HCT116 (cell line): Measurements from ENCODE around the gene CEP19. TPM values are rescaled to one million over a fixed set of nuclear protein-coding genes. Genes with fewer than 3 reads are reported as not detected.
A peak's percentile ranks its signal among the peaks of the same experiment; 100 is the strongest.
"Not testable (repeated sequence)": the region's sequence is repeated elsewhere in the genome, so short reads cannot be mapped to it uniquely, and the experiment has no call there.

Experiments used
- ATAC-seq: fragments of 200-7000 bp; cut with Tn5 transposase; 2 replicates; pipeline ENCODE4 v1.9.1; 2020; ENCODE audit warnings: mild to moderate bottlenecking, moderate library complexity
- BruUV-seq: library from RNA; stranded (reverse); fragments of 400-500 nt; replicated peaks from 2 replicates; lab custom pipeline; 2021; lab: Mats Ljungman, UMichigan
- CTCF ChIA-PET: fragments of 300-600 bp; sonication (Branson Sonifier 250); formaldehyde crosslinking; loops from one replicate; lab custom pipeline; 2021; ENCODE audit warnings: antibody characterized with exemption; lab: Charles Lee
- POLR2A ChIA-PET: fragments of 300-600, 350-600 bp; sonication (Branson Sonifier 250); formaldehyde crosslinking; loops from one replicate; lab custom pipeline; 2021; ENCODE audit warnings: antibody characterized with exemption; lab: Charles Lee
- RAD21 ChIA-PET, 2 experiments: fragments of 300-600 bp; sonication (Branson Sonifier 250); formaldehyde crosslinking; loops; one replicate each; lab custom pipeline; 2023; ENCODE audit warnings: low total read pairs in 2 of 2; ENCODE audit not compliant: uncharacterized antibody in 2 of 2, unreplicated experiment in 2 of 2, low non-redundant PET in 1 of 2; lab: Charles Lee
- DNase-seq: peaks from one replicate; pipeline ENCODE4 v3.0.0-alpha.2; 2010; ENCODE audit warnings: low read depth, low spot score
- H2AFZ ChIP-seq: fragments of 200-600 bp; shearing (Covaris generic), sonication (generic); 2 replicates; pipeline ENCODE4 v1.6.1; 2017; ENCODE audit warnings: low read depth, mixed run types, mixed read lengths, antibody characterized with exemption, low read length; ENCODE audit not compliant: poor library complexity, severe bottlenecking
- H3K27ac ChIP-seq: 2 replicates; pipeline ENCODE4 v1.5.1; 2012; ENCODE audit warnings: low read depth, low read length
- H3K27me3 ChIP-seq: fragments of 200-600 bp; sonication (generic); 2 replicates; pipeline ENCODE4 v1.6.1; 2016; ENCODE audit warnings: mixed run types, low read length, mixed read lengths; ENCODE audit not compliant: insufficient read depth
- H3K36me3 ChIP-seq, 2 experiments: fragments of 200-500 bp in 1 of 2; fragments of 200-600 bp in 1 of 2; sonication (Bioruptor generic) in 1 of 2; sonication (generic) in 1 of 2; 2 replicates each; pipeline versions ENCODE4 v1.5.1 to v1.6.1; 2014 to 2016; ENCODE audit warnings: low read length in 2 of 2, inconsistent platforms in 1 of 2, mixed read lengths in 1 of 2, mixed run types in 1 of 2; ENCODE audit not compliant: insufficient read depth in 2 of 2, control insufficient read depth in 1 of 2
- H3K4me1 ChIP-seq, 2 experiments: fragments of 200-600 bp in 1 of 2; sonication (generic) in 1 of 2; 2 replicates each; pipeline versions ENCODE4 v1.5.1 to v1.6.1; 2012 to 2017; ENCODE audit warnings: low read length in 2 of 2, inconsistent platforms in 1 of 2, mild to moderate bottlenecking in 1 of 2, mixed read lengths in 1 of 2, mixed run types in 1 of 2, moderate library complexity in 1 of 2; ENCODE audit not compliant: insufficient read depth in 2 of 2, control insufficient read depth in 1 of 2
- H3K4me2 ChIP-seq: fragments of 200-600 bp; sonication (generic); 2 replicates; pipeline ENCODE4 v1.6.1; 2017; ENCODE audit warnings: mixed run types, low read length, mixed read lengths
- H3K4me3 ChIP-seq, 2 experiments: fragments of 200-600 bp in 1 of 2; sonication (generic) in 1 of 2; replicated peaks in 1 of 2; 2 replicates each; pipeline ENCODE4 v1.5.1; 2011 to 2016; ENCODE audit warnings: low read length in 2 of 2, control low read depth in 1 of 2, low read depth in 1 of 2, mild to moderate bottlenecking in 1 of 2, mixed read lengths in 1 of 2, mixed run types in 1 of 2
- H3K79me2 ChIP-seq: fragments of 200-600 bp; sonication (generic); 2 replicates; pipeline ENCODE4 v1.6.1; 2017; ENCODE audit warnings: mild to moderate bottlenecking, mixed run types, low read length, moderate library complexity, mixed read lengths; ENCODE audit not compliant: insufficient read depth
- H3K9ac ChIP-seq: fragments of 200-600 bp; sonication (generic); 2 replicates; pipeline ENCODE4 v1.6.1; 2016; ENCODE audit warnings: low read length, mixed read lengths
- H3K9me2 ChIP-seq: fragments of 200-600 bp; sonication (generic), shearing (Covaris generic); 2 replicates; pipeline ENCODE4 v1.6.1; 2017; ENCODE audit warnings: mixed run types, mild to moderate bottlenecking, moderate library complexity; ENCODE audit not compliant: insufficient read depth
- H3K9me3 ChIP-seq, 2 experiments: fragments of 200-500 bp in 1 of 2; fragments of 200-600 bp in 1 of 2; sonication (Bioruptor generic) in 1 of 2; sonication (generic) in 1 of 2; 2 replicates each; pipeline ENCODE4 v1.6.1; 2014 to 2017; ENCODE audit warnings: low read length in 2 of 2, mixed read lengths in 2 of 2, inconsistent platforms in 1 of 2, low read depth in 1 of 2, mild to moderate bottlenecking in 1 of 2, mixed run types in 1 of 2, moderate library complexity in 1 of 2; ENCODE audit not compliant: control insufficient read depth in 1 of 2, insufficient read depth in 1 of 2
- H4K20me1 ChIP-seq: fragments of 200-600 bp; sonication (generic), shearing (Covaris generic); 2 replicates; pipeline ENCODE4 v1.6.1; 2017; ENCODE audit warnings: mixed run types, mild to moderate bottlenecking, moderate library complexity; ENCODE audit not compliant: insufficient read depth
- EZH2 ChIP-seq: fragments of 200-600 bp; sonication (generic); IDR thresholded peaks from 2 replicates; pipeline ENCODE4 v1.6.1; 2017; ENCODE audit warnings: antibody characterized with exemption, mixed run types
- FOSL1 ChIP-seq: IDR thresholded peaks from 2 replicates; pipeline ENCODE4 v1.6.1; 2012; ENCODE audit warnings: low read depth
- JUND ChIP-seq: IDR thresholded peaks from 2 replicates; pipeline ENCODE4 v1.6.1; 2012
- MAX ChIP-seq: IDR thresholded peaks from 2 replicates; pipeline ENCODE4 v1.6.1; 2012
- POLR2AphosphoS5 ChIP-seq: IDR thresholded peaks from 2 replicates; pipeline ENCODE4 v1.6.1; 2011; ENCODE audit warnings: mild to moderate bottlenecking, low read depth, low read length, moderate library complexity
- TCF7L2 ChIP-seq: IDR thresholded peaks from 2 replicates; pipeline ENCODE4 v1.7.0; 2011; ENCODE audit warnings: borderline replicate concordance, inconsistent platforms; ENCODE audit not compliant: insufficient read depth, insufficient read length; ENCODE audit errors: extremely low read depth
- intact Hi-C: fragments of 100-400 bp; cut with micrococcal nuclease; formaldehyde crosslinking; loops from 2 replicates; pipeline ENCODE4 v1.10.0; 2022
- total RNA-seq: library from RNA; stranded (reverse); gene quantifications from one replicate; pipeline ENCODE4 v1.2.1, GENCODE V29; 2021; ENCODE audit not compliant: unreplicated experiment

CEP19 gene
- total RNA-seq, 1 experiment from 2014 or later: 2.7 TPM

GRCh38 chr3:196726788-196727675, 15.0 kb upstream of the CEP19 start:
- intact Hi-C loops: no loop called here
- no peaks in the 10 kb centered on the region for H3K9me2 ChIP-seq
- ChIA-PET POLR2A (no interaction called here), RAD21 (no interaction called here), CTCF (no interaction called here)
- peak overlapping the region; percentile 30; the same call in 1 of the 2 replicates for H3K4me2 ChIP-seq
- H3K79me2 ChIP-seq: no peaks in the 10 kb centered on the region
- ATAC-seq (peak; percentile 58), DNase-seq (no peak)
- H3K9me3 ChIP-seq: no peaks in the 10 kb centered on the region
- H3K4me1 ChIP-seq: peaks cover 3 to 19% of the 10 kb centered on the region in 2 experiments
- no peak overlapping the region for H3K27ac ChIP-seq
- H4K20me1 ChIP-seq: no peaks in the 10 kb centered on the region
- H2AFZ ChIP-seq: no peak overlapping the region
- 0 out of 4 replicates have a peak, but pooled peaks cover 2 to 7% of the 10 kb centered on the region in 2 experiments for H3K36me3 ChIP-seq
- no peak overlapping the region for H3K4me3 ChIP-seq
- TF ChIP-seq JUND (peak; percentile 36; the same call in 1 of the 2 replicates), TCF7L2 (no peak), EZH2 (no peak), POLR2AphosphoS5 (no peak), FOSL1 (peak; percentile 26; the same call in 1 of the 2 replicates)
- H3K9ac ChIP-seq: no peak overlapping the region
- BruUV-seq: no TSS peak
- H3K27me3 ChIP-seq: no peaks in the 10 kb centered on the region

GRCh38 chr3:196721097-196721496, 9.0 kb upstream of the CEP19 start:
- TF ChIP-seq MAX: no peak
- no TSS peak for BruUV-seq
- Histone ChIP-seq H3K4me3 (no peak overlapping the region), H3K27me3 (no peaks in the 10 kb centered on the region), H3K4me1 (no peaks in the 10 kb centered on the region), H3K36me3 (peaks cover 0 to 8% of the 10 kb centered on the region in 2 experiments; a peak in 1 of 4 replicates), H3K4me2 (no peak overlapping the region), H4K20me1 (no peaks in the 10 kb centered on the region), H3K9me3 (no peaks in the 10 kb centered on the region; a peak in 1 of 4 replicates), H3K9me2 (no peaks in the 10 kb centered on the region), H2AFZ (no peak overlapping the region), H3K27ac (no peak overlapping the region), H3K9ac (no peak overlapping the region), H3K79me2 (peaks cover 4% of the 10 kb centered on the region; the same call in 1 of the 2 replicates)
- RAD21 ChIA-PET: no interaction called here
- ATAC-seq: no peak
- CTCF ChIA-PET: no interaction called here
- POLR2A ChIA-PET: no interaction called here
- DNase-seq: no peak
- intact Hi-C loops: no loop called here

GRCh38 chr3:196717162-196717561, 5.1 kb upstream of the CEP19 start:
- H3K4me2 ChIP-seq, H4K20me1 ChIP-seq, H3K27ac ChIP-seq, intact Hi-C loops, ATAC-seq, H3K79me2 ChIP-seq, H3K36me3 ChIP-seq, H3K9ac ChIP-seq, BruUV-seq, H3K9me3 ChIP-seq, H3K9me2 ChIP-seq, DNase-seq, H3K4me3 ChIP-seq, H3K27me3 ChIP-seq, CTCF ChIA-PET, RAD21 ChIA-PET, H3K4me1 ChIP-seq, H2AFZ ChIP-seq: not testable (repeated sequence)
- POLR2A ChIA-PET: interaction anchor here (1.3 kb wide), 1 partner anchor 13 kb away, joined by 3 read pairs; no protein-coding TSS in a partner anchor
